KG1 (cell line): Measurements from ENCODE around the gene PIN1.

ENCODE experiments used
- DNase-seq: peaks from one replicate; lab custom pipeline; 2025; lab: John Stamatoyannopoulos, UW

Gene PIN1

DNA sequence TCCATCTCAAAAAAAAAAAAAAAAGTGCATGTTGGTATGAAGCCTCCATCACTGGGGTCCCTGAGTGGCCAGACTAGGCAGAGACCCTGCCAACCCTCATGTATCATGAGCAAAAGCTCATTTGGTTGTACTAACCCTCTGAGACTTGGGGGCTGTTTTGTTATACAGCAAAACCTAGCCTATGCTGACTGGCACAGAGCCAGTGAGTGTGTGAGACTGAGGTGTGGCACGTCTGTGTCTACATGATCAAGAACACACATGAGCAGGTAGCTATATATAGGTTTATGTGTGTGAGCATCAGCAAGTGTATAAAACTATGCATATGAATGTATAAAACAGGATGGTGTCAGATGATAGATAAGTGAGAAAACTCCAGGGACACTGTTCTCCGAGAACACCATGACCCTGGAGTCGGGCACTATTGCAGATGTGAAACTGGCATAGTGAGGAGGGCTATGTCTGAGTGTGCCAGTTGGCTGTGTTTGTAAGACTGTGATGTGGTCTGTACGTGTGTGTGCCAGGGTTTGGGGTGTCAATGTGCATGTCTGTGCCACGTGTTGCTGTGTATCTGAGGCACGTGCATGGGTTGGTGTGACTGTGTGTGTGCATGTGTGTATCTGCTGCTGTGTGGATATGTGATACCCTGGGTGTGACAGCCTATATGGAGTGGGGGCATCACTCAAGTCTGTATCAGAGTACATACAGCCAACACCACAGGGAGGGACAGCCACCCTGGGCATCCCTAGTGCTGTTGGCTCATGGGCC is 56.7 kb downstream of the PIN1 start:
- no peak for DNase-seq
